Esophagus squamous epithelium (tissue), 4 donors: ENCODE results near the gene SHC4.

ENCODE experiments used
- CTCF ChIP-seq, 6 experiments: fragments of 450-650 bp in 4 of 6; fragments of 200-600 bp in 2 of 6; sonication (generic) in 2 of 6; IDR thresholded peaks; one replicate each; pipeline ENCODE4 v1.5.1; 2016 to 2019; ENCODE audit warnings: antibody characterized with exemption in 6 of 6, mild to moderate bottlenecking in 4 of 6, moderate library complexity in 4 of 6
- POLR2A ChIP-seq, 4 donors: fragments of 450-650 bp; IDR thresholded peaks; one replicate each; pipeline ENCODE4 v1.6.1; 2017; ENCODE audit warnings: antibody characterized with exemption in 4 of 4, mild to moderate bottlenecking in 4 of 4, moderate library complexity in 3 of 4

DNA sequence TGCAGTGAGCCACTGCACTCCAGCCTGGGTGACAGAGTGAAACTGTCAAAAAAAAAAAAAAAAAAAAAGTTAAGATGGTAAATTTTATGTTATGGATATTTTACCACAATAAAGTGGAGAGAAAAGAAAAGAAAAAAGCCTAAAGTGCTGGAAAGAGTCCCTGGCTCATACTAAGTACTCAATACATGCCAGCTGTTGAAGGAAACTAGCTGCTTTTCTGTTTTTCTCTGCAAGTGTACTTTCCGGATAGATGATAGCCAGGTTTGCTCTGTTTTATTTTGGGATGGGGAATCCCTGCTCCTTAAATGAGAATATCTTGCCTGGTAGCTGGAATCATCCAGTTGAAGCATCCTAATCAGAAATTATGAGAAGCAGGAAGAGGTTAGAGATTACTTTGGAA, 74.9 kb downstream of the SHC4 start:
- no peak for TF ChIP-seq CTCF (IDR thresholded peaks at IDR 0.05)
- TF ChIP-seq POLR2A (IDR thresholded peaks at IDR 0.05) = no peak
